Measurements from ENCODE around the gene TM7SF2. TPM values are rescaled to one million over a fixed set of nuclear protein-coding genes. Genes with fewer than 3 reads are reported as not detected.

TM7SF2 gene
- polyA plus RNA-seq, 1 experiment, result 10.3 TPM

- Histone ChIP-seq H3K4me3 (ENCODE audit: low read depth, low read length) (no peak overlapping the region), H3K27me3 (ENCODE audit: control insufficient read depth, insufficient read depth, low read length) (no peaks in the 10 kb centered on the region), H3K9me3 (ENCODE audit: control insufficient read depth, insufficient read depth, low read length) (no peaks in the 10 kb centered on the region; the same call in 1 of the 2 replicates), H3K27ac (ENCODE audit: low read depth, low read length) (no peak overlapping the region)
- ChIA-PET POLR2A (no interaction called here), CTCF (interaction anchor here (0.6 to 2.5 kb wide), 2 partner anchors 8 to 258 kb away, joined by 4 to 15 read pairs; partner anchors contain the start of gene TM7SF2)
- no peak for DNase-seq (ENCODE audit: low read depth, low spot score)
- no peak for TF ChIP-seq CTCF (IDR thresholded peaks at IDR 0.05; ENCODE audit: low read depth, low read length)
Observed at GRCh38 chr11:65103476-65103875, 8.2 kb upstream of the TM7SF2 start.

- Histone ChIP-seq H3K27ac (ENCODE audit: low read depth, low read length) (no peak overlapping the region), H3K27me3 (ENCODE audit: control insufficient read depth, insufficient read depth, low read length) (no peaks in the 10 kb centered on the region), H3K4me3 (ENCODE audit: low read depth, low read length) (no peak overlapping the region), H3K9me3 (ENCODE audit: control insufficient read depth, insufficient read depth, low read length) (no peaks in the 10 kb centered on the region; the same call in 1 of the 2 replicates)
- DNase-seq (ENCODE audit: low read depth, low spot score), result no peak
- ChIA-PET POLR2A (no interaction called here), CTCF (no interaction called here)
- no peak for TF ChIP-seq CTCF (IDR thresholded peaks at IDR 0.05; ENCODE audit: low read depth, low read length)
Observed at GRCh38 chr11:65104628-65105027, 7.0 kb upstream of the TM7SF2 start.

GRCh38 chr11:65107078-65107477 lies 4.6 kb upstream of the TM7SF2 start:
- Histone ChIP-seq H3K27ac (ENCODE audit: low read depth, low read length) (no peak overlapping the region), H3K9me3 (ENCODE audit: control insufficient read depth, insufficient read depth, low read length) (no peaks in the 10 kb centered on the region; the same call in 1 of the 2 replicates), H3K27me3 (ENCODE audit: control insufficient read depth, insufficient read depth, low read length) (no peaks in the 10 kb centered on the region), H3K4me3 (ENCODE audit: low read depth, low read length) (no peak overlapping the region)
- no peak for DNase-seq (ENCODE audit: low read depth, low spot score)
- ChIA-PET CTCF (interaction anchor here (5.2 kb wide), 1 partner anchor 8 kb away, joined by 48 read pairs; no protein-coding TSS in a partner anchor), POLR2A (no interaction called here)
- TF ChIP-seq CTCF (IDR thresholded peaks at IDR 0.05; ENCODE audit: low read depth, low read length), result no peak

- no peak for DNase-seq (ENCODE audit: low read depth, low spot score)
- no peak for TF ChIP-seq CTCF (IDR thresholded peaks at IDR 0.05; ENCODE audit: low read depth, low read length)
- Histone ChIP-seq H3K4me3 (ENCODE audit: low read depth, low read length) (no peak overlapping the region), H3K27ac (ENCODE audit: low read depth, low read length) (no peak overlapping the region), H3K27me3 (ENCODE audit: control insufficient read depth, insufficient read depth, low read length) (no peaks in the 10 kb centered on the region), H3K9me3 (ENCODE audit: control insufficient read depth, insufficient read depth, low read length) (no peaks in the 10 kb centered on the region; the same call in 1 of the 2 replicates)
- CTCF ChIA-PET, result interaction anchor here (5.2 kb wide), 1 partner anchor 9 kb away, joined by 48 read pairs; no protein-coding TSS in a partner anchor
- POLR2A ChIA-PET, result no interaction called here
Observed at GRCh38 chr11:65107751-65108468, 3.8 kb upstream of the TM7SF2 start.

DNA sequence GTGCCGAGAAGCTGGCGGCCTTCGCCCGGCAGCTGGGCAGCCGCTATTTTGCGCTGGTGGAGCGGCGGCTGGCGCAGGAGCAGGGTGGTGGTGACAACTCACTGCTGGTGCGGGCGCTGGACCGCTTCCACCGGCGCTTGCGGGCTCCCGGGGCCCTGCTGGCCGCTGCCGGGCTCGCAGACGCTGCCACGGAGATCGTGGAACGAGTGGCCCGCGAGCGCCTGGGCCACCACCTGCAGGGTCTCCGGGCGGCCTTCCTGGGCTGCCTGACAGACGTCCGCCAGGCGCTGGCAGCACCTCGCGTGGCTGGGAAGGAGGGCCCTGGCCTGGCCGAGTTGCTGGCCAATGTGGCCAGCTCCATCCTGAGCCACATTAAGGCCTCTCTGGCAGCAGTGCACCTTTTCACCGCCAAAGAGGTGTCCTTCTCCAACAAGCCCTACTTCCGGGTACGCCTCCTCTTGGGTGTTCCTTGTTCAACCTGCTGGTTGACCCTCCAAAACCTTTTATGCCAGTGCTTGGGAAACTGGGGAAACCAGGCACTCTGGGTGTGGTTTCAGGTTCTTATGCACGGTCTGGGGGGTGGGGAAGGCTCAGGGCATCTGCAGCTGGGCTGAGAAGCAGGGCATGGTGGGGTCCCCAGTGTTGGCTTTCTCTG lies 3.1 kb upstream of the TM7SF2 start:
- Histone ChIP-seq H3K27ac (ENCODE audit: low read depth, low read length) (no peak overlapping the region), H3K9me3 (ENCODE audit: control insufficient read depth, insufficient read depth, low read length) (no peaks in the 10 kb centered on the region; the same call in 1 of the 2 replicates), H3K4me3 (ENCODE audit: low read depth, low read length) (no peak overlapping the region), H3K27me3 (ENCODE audit: control insufficient read depth, insufficient read depth, low read length) (no peaks in the 10 kb centered on the region)
- no peak for TF ChIP-seq CTCF (IDR thresholded peaks at IDR 0.05; ENCODE audit: low read depth, low read length)
- ChIA-PET CTCF (interaction anchor here (5.2 kb wide), 1 partner anchor 10 kb away, joined by 48 read pairs; no protein-coding TSS in a partner anchor), POLR2A (no interaction called here)
- no peak for DNase-seq (ENCODE audit: low read depth, low spot score)

Data from AG04450 (cell line).